DMS53 treated with DMSO at 0.1 percent for 48 hours (cell line): ENCODE results near the gene ALDH1L2.
"Not testable (repeated sequence)": the region's sequence is repeated elsewhere in the genome, so short reads cannot be mapped to it uniquely, and the experiment has no call there.

Experiments used
- DNase-seq: peaks from one replicate; lab custom pipeline; 2025; ENCODE audit not compliant: unreplicated experiment; lab: John Stamatoyannopoulos, UW

ALDH1L2 gene

GRCh38 chr12:105084251-105085250 lies at the start of gene ALDH1L2:
TSS of gene ALDH1L2 (minus strand) at chr12:105084458. CDS start at chr12:105084436, 22 bp downstream.
- peak; percentile 18 for DNase-seq

GRCh38 chr12:105120551-105120950 lies 36.3 kb upstream of the ALDH1L2 start:
- peak; percentile 91 for DNase-seq

DNA sequence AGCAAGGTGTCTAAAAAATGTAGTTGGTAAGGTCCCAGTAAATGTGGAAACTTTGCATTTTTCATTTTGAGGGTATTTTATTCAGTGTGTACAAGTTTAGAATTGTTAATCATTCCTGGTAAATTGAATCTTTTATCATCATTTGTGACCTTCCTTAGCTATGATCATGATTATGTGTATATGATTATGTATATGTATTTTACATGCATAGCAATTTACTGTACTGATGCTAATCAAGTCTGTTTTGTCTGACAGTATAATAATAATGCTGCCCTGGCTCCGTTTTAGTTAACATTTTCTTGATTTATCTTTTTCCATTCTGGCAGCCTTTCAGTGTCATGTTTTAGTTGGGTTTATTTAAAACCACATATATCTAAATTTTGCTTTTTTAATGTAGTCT lies 32.7 kb upstream of the ALDH1L2 start:
- DNase-seq, result no peak

DNA sequence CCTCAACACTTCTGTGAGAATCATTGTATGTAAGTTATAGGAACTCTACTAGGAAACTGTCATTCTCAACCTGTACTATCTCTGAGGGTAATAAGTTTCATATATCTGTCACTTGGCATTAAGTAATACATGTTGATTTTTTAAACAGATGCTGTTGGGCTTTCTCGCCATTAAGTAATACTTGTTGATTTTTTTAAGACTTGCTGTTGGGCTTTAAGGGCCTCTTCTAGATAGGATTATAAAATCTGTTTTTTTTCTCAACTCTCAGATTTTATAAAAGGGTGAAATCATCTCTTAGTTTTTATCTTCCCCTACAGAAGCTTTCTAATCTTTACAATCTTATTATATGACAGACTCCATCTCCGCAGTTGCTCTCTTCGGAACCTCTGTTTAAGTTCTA lies 28.8 kb upstream of the ALDH1L2 start:
- no peak for DNase-seq

DNA sequence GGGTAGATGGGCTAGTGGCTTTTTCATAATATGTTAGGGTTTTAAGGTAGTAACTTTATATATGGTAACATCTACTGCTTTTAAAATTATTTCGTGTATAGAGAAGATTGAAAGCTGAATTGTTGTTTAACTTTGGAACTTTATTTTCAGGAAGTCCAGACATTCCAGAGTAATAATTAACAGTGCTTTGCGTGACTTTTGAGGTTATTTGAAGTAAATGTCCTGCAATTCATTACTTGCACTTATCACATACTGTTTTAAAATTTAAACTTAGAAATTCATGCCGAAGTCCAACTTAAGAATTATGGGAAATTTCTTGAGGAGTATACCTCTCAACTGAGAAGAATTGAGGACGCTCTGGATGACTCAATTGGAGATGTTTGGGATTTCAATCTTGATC lies 26.6 kb upstream of the ALDH1L2 start:
- DNase-seq, result no peak

DNA sequence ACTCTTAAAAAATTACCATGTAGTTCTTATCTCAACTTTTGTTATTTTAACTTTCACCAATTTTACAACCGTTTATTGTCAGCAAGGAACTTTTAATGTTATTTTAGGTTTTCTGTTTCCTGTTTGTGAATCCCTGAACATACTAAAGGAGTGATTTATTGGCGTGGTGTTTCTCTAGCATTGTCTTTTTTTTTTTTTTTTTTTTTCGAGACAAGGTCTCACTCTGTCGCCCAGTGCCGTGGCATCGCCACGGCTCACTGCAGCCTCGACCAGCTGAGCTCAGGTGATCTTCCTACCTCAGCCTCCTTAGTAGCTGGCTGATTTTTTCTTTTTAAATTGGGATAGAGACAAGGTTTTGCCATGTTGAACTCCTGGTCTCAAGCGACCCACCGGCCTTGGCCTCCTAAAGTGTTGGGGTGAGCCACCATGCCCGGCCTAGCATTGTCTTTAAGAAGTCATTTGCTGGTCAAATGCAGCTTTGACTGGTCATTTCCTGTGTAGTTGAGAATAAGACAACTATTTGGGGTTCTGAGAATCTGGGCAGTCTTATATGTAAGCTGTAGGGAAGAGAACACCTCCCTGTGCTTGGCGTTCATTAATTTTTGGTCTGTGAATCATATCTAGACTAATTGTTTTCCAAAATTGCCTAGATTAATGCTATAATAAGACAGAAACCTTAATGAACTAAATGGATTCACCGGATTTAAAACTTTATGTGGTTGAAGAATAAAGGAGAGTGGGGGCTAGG lies 25.4 kb upstream of the ALDH1L2 start:
- no peak for DNase-seq

DNA sequence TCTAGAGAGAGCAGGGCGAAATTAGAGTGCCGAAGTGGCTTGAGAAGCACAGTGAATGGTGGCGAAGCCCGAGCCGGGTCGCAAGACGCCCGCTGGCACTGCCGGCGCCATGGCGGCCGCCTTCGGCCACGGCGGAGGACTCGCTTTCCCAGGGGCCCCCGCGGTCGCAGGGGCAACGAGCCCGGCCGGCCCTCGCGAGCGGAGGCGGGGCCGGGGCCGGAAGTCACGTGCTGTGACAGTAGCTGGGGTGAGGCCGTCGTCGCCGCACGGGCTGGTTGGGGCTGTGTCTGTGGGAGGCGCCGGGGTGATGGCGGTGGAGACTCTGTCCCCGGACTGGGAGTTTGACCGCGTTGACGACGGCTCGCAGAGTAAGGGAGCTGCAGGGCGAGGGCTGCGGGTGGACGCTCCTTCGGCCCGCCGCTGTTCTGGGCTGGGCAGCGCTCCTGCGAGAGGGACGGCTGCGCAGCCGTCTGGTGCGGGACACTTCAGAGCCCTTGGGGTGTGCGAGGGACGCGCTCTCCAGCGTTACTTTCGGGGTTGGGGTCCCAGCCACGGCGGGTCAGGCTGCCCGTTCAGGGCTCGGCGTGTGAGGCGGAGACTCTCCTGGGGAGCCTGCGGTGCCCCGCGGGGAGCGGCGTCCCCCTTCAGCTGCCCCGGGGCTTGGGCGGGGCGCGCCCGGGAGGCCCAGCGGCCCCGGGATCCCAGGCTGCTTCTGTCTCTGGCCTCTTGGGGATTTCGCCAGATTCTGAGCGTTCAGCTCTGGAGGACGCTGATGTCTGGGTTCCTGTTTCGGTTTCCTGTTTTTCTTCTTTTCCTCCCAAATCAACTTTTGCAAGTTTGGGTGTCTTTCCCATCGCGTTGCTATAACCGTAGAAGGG lies 23.5 kb upstream of the ALDH1L2 start, which contains the start of gene WASHC4:
Gene WASHC4 (plus strand): TSS at position 238 of the 878 bp plus-strand sequence. CDS start 70 bp downstream, at position 308.
- DNase-seq, result peak; percentile 94

GRCh38 chr12:105107171-105107493 lies 22.9 kb upstream of the ALDH1L2 start:
- DNase-seq, result no peak

GRCh38 chr12:105106621-105107020 lies 22.4 kb upstream of the ALDH1L2 start:
- no peak for DNase-seq

- no peak for DNase-seq
These were observed 20.5 kb upstream of the ALDH1L2 start for GRCh38 chr12:105104762-105105161.

GRCh38 chr12:105102673-105103072 lies 18.4 kb upstream of the ALDH1L2 start:
- peak; percentile 48 for DNase-seq

GRCh38 chr12:105100998-105101397 lies 16.7 kb upstream of the ALDH1L2 start:
- DNase-seq, result peak; percentile 96

DNA sequence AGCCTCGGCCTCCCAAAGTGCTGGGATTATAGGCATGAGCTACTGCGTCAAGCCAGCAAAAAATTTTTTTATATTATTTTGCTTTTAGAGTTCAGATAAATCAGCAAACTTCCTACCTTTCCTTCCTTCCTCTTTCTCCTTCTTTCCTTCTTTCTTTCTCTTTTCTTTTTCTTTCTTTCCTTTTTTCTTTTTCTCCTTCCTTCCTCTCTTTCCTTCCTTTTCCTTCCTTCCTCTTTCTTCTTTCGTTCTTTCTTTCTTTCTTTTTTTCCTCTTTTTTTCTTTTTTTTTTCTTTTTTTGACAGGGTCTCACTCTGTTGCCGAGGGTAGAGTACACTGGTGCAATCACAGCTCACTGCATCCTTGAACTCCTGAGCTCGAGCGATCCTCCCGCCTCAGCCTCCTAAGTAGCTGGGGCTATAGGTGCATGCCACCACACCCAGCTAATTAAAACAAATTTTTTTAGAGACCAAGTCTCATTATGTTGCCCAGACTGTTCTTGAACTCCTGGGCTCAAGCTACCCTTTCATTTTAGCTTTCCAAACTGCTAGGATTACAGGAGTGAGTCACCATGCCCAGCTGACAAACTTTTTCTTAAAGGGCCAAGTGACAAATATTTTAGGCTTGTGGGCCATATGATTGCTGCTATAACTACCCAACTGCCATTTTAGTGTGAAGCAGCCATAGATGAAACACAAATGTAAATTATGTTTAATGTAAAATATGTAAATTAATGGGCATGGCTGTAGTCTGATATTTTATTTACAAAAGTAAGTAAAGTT lies 16.1 kb upstream of the ALDH1L2 start:
- DNase-seq, result peak; percentile 62

GRCh38 chr12:105099356-105099755 lies 15.1 kb upstream of the ALDH1L2 start:
- no peak for DNase-seq

DNA sequence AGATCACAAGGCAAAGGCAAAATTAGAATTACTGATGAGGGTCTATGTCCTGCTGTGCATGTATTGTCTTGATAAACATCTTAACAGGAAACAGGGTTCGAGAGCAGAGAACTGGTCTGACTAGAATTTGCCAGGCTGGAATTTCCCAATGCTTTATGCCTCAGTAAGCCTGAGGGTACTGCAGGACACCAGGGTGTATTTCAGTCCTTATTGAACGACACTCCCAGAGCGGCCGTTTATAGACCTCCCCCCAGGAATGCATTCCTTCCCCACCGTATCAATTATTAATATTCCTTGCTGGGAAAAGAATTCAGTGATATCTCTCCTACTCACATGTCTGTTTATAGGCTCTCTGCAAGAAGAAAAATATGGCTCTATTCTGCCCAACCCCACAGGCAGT lies 11.1 kb upstream of the ALDH1L2 start:
- DNase-seq, result not testable (repeated sequence)

GRCh38 chr12:105092336-105092735 lies 8.1 kb upstream of the ALDH1L2 start:
- peak; percentile 66 for DNase-seq

DNA sequence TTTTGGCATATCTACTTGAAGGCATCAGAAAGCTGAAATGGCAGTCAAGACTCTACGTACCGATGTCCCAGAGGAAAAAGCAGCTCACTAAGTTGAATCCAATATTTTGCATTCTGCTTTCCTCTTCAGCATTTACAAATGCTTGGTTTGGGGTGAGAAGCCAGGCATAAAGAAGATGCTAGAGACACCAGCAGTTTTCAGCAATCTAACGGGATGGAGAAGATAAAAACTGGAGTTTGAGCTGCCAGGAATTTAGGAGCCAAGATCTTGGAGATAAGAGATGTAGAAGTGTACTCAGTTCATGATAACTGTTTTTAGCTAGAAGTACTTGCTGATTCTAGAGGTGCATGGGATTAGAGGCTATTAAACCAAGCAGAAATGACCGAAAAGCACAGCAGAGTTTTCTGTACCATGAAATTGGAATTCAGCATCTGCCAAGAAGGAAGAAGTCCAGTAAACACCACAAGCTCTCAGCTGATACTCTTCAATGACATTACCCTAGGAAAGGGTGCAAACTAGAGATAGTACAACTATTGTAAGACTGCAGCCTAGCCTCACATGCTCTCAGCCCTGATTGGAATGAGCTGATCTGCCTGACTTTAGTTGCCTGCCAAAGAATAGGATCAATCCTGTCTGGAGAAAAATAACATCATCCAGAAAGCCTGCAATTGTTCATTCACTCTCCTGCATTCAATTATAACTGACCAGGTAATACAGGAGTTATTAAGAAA lies 7.4 kb upstream of the ALDH1L2 start:
- no peak for DNase-seq

GRCh38 chr12:105090361-105090760 lies 6.1 kb upstream of the ALDH1L2 start:
- DNase-seq, result no peak

DNA sequence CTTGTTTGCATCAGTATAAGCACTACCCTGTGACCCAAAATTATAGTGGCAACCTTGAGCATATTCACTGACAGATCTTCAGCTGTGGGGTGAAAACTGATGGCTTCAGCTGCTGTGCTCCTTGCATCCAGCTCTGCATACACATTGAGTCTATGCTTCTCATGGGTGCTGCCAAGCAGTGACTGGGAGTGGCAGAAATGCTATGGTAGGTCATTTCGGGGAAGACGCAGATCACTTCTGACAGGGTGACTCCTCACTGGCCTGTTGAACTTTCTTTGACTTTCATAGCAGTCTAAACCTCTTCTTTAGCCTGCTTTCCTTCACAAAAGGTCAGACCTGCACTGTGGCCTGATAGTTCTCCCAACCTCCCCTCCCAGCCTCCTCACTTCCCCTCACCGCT lies 5.6 kb upstream of the ALDH1L2 start:
- DNase-seq, result no peak
